Ishikawa (cell line): ENCODE measurements around the gene EML1.
A peak's percentile ranks its signal among the peaks of the same experiment; 100 is the strongest.

Experiments used
- CEBPB ChIP-seq: IDR thresholded peaks from 2 replicates; pipeline ENCODE4 v1.6.1; 2012
- CREB1 ChIP-seq: IDR thresholded peaks from 2 replicates; pipeline ENCODE4 v1.6.1; 2012; ENCODE audit warnings: low read depth
- EGR1 ChIP-seq: IDR thresholded peaks from 2 replicates; pipeline ENCODE4 v1.6.1; 2012
- EP300 ChIP-seq: IDR thresholded peaks from 2 replicates; pipeline ENCODE4 v1.6.1; 2012; ENCODE audit warnings: borderline replicate concordance
- FOXM1 ChIP-seq: IDR thresholded peaks from 2 replicates; pipeline ENCODE4 v1.6.1; 2012; ENCODE audit warnings: low read depth, borderline replicate concordance
- NFIC ChIP-seq: IDR thresholded peaks from 2 replicates; pipeline ENCODE4 v1.6.1; 2012
- RAD21 ChIP-seq: IDR thresholded peaks from 2 replicates; pipeline ENCODE4 v1.6.1; 2012; ENCODE audit warnings: low read depth
- TAF1 ChIP-seq: IDR thresholded peaks from 2 replicates; pipeline ENCODE4 v1.6.1; 2012; ENCODE audit warnings: low read depth, mild to moderate bottlenecking
- TCF12 ChIP-seq: IDR thresholded peaks from 2 replicates; pipeline ENCODE4 v1.6.1; 2012; ENCODE audit warnings: low read depth
- TEAD4 ChIP-seq: IDR thresholded peaks from 2 replicates; pipeline ENCODE4 v1.6.1; 2012
- YY1 ChIP-seq: IDR thresholded peaks from 2 replicates; pipeline ENCODE4 v1.6.1; 2012; ENCODE audit warnings: low read depth
- ZBTB7A ChIP-seq: IDR thresholded peaks from 2 replicates; pipeline ENCODE4 v1.6.1; 2012; ENCODE audit warnings: low read depth
- TF ChIP-seq, protein P1 (sequence below): IDR thresholded peaks from 2 replicates; pipeline ENCODE4 v1.6.1; 2012
- TF ChIP-seq, protein P2 (sequence below): IDR thresholded peaks from 2 replicates; pipeline ENCODE4 v1.6.1; 2012
- TF ChIP-seq, protein P3 (sequence below): IDR thresholded peaks from 2 replicates; pipeline ENCODE4 v1.6.1; 2012; ENCODE audit warnings: low read depth, mild to moderate bottlenecking

The EML1 gene

GRCh38 chr14:99968191-99968920, 175.1 kb downstream of the EML1 start:
- TF ChIP-seq, protein P1, sequence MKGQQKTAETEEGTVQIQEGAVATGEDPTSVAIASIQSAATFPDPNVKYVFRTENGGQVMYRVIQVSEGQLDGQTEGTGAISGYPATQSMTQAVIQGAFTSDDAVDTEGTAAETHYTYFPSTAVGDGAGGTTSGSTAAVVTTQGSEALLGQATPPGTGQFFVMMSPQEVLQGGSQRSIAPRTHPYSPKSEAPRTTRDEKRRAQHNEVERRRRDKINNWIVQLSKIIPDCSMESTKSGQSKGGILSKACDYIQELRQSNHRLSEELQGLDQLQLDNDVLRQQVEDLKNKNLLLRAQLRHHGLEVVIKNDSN, result no peak
- no peak for TF ChIP-seq TEAD4
- no peak for TF ChIP-seq CEBPB
- no peak for TF ChIP-seq TAF1
- TF ChIP-seq RAD21, result no peak
- no peak for TF ChIP-seq EP300
- no peak for TF ChIP-seq YY1
- TF ChIP-seq EGR1, result no peak
- TF ChIP-seq, protein P2, sequence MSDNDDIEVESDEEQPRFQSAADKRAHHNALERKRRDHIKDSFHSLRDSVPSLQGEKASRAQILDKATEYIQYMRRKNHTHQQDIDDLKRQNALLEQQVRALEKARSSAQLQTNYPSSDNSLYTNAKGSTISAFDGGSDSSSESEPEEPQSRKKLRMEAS, result no peak
- TF ChIP-seq, protein P3, sequence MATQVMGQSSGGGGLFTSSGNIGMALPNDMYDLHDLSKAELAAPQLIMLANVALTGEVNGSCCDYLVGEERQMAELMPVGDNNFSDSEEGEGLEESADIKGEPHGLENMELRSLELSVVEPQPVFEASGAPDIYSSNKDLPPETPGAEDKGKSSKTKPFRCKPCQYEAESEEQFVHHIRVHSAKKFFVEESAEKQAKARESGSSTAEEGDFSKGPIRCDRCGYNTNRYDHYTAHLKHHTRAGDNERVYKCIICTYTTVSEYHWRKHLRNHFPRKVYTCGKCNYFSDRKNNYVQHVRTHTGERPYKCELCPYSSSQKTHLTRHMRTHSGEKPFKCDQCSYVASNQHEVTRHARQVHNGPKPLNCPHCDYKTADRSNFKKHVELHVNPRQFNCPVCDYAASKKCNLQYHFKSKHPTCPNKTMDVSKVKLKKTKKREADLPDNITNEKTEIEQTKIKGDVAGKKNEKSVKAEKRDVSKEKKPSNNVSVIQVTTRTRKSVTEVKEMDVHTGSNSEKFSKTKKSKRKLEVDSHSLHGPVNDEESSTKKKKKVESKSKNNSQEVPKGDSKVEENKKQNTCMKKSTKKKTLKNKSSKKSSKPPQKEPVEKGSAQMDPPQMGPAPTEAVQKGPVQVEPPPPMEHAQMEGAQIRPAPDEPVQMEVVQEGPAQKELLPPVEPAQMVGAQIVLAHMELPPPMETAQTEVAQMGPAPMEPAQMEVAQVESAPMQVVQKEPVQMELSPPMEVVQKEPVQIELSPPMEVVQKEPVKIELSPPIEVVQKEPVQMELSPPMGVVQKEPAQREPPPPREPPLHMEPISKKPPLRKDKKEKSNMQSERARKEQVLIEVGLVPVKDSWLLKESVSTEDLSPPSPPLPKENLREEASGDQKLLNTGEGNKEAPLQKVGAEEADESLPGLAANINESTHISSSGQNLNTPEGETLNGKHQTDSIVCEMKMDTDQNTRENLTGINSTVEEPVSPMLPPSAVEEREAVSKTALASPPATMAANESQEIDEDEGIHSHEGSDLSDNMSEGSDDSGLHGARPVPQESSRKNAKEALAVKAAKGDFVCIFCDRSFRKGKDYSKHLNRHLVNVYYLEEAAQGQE, result no peak
- no peak for TF ChIP-seq FOXM1
- no peak for TF ChIP-seq TCF12
- no peak for TF ChIP-seq ZBTB7A

GRCh38 chr14:99968941-99969340, 175.7 kb downstream of the EML1 start:
- TF ChIP-seq, protein P3, result no peak

- TF ChIP-seq TAF1, result no peak
- TF ChIP-seq, protein P1, result no peak
- TF ChIP-seq ZBTB7A, result no peak
- no peak for TF ChIP-seq NFIC
- TF ChIP-seq TCF12, result no peak
- TF ChIP-seq, protein P2, result no peak
- TF ChIP-seq TEAD4, result no peak
- no peak for TF ChIP-seq FOXM1
- TF ChIP-seq EP300, result no peak
- no peak for TF ChIP-seq CEBPB
- no peak for TF ChIP-seq EGR1
- TF ChIP-seq, protein P3, result no peak
- no peak for TF ChIP-seq CREB1
- no peak for TF ChIP-seq YY1
- TF ChIP-seq RAD21, result no peak
Observed at GRCh38 chr14:99969673-99970322, 176.6 kb downstream of the EML1 start.

GRCh38 chr14:99971087-99971940, 178.1 kb downstream of the EML1 start:
- TF ChIP-seq YY1 (peak; percentile 63; the same call in 1 of the 2 replicates), NFIC (no peak), EP300 (no peak), FOXM1 (no peak), RAD21 (no peak), TCF12 (no peak)
- TF ChIP-seq, protein P3, result no peak
- TF ChIP-seq, protein P2, result peak; percentile 93
- TF ChIP-seq, protein P1, result peak; percentile 83
